IMR-90 (cell line): ENCODE results near the gene AGO1. TPM values are rescaled to one million over a fixed set of nuclear protein-coding genes. Genes with fewer than 3 reads are reported as not detected.

Experiments used
- ATAC-seq: fragments of 200-7000 bp; cut with Tn5 transposase; 2 replicates; pipeline ENCODE4 v1.9.1; 2020; ENCODE audit warnings: low read depth, mild to moderate bottlenecking, moderate library complexity
- BruUV-seq: library from RNA; stranded (reverse); fragments of 400-500 nt; replicated peaks from 2 replicates; lab custom pipeline; 2021; lab: Mats Ljungman, UMichigan
- CTCF ChIA-PET: fragments of 300-600 bp; formaldehyde crosslinking; extraction: SDS; loops from one replicate; lab custom pipeline; 2021; ENCODE audit warnings: antibody characterized with exemption; lab: Yijun Ruan, JAX
- POLR2A ChIA-PET: fragments of 300-600 bp; sonication (Branson Sonifier 250); formaldehyde crosslinking; loops from one replicate; lab custom pipeline; 2022; ENCODE audit warnings: antibody characterized with exemption; ENCODE audit not compliant: unreplicated experiment; lab: Charles Lee
- DNase-seq: peaks from one replicate; pipeline ENCODE4 v3.0.0; 2013
- H2AFZ ChIP-seq: replicated peaks from 2 replicates; pipeline ENCODE3; 2013; ENCODE audit warnings: low read length, mild to moderate bottlenecking; ENCODE audit not compliant: poor library complexity
- H2AK5ac ChIP-seq: 2 replicates; pipeline ENCODE4 v1.6.1; 2013; ENCODE audit warnings: low read depth, low read length, inconsistent platforms
- H2AK9ac ChIP-seq: replicated peaks from 2 replicates; pipeline ENCODE3; 2013; ENCODE audit warnings: mild to moderate bottlenecking, low read depth, low read length, moderate library complexity; ENCODE audit not compliant: poor library complexity
- H2BK120ac ChIP-seq: 2 replicates; pipeline ENCODE4 v1.6.1; 2013; ENCODE audit warnings: low read depth, low read length, inconsistent platforms
- H2BK15ac ChIP-seq: 3 replicates; pipeline ENCODE4 v1.6.1; 2013; ENCODE audit warnings: low read depth, low read length, inconsistent platforms
- H2BK20ac ChIP-seq: 2 replicates; pipeline ENCODE4 v1.6.1; 2013; ENCODE audit warnings: low read depth, mild to moderate bottlenecking, inconsistent platforms, low read length, moderate library complexity
- H2BK5ac ChIP-seq: 2 replicates; pipeline ENCODE4 v1.6.1; 2013; ENCODE audit warnings: mild to moderate bottlenecking, low read depth, low read length, inconsistent platforms; ENCODE audit not compliant: poor library complexity, severe bottlenecking
- H3K14ac ChIP-seq: replicated peaks from 2 replicates; pipeline ENCODE4 v1.6.1; 2013; ENCODE audit warnings: low read depth, low read length, inconsistent platforms
- H3K18ac ChIP-seq: 2 replicates; pipeline ENCODE4 v1.6.1; 2013; ENCODE audit warnings: low read depth, low read length, control low read depth
- H3K23ac ChIP-seq: 2 replicates; pipeline ENCODE4 v1.6.1; 2013; ENCODE audit warnings: low read depth, low read length, inconsistent platforms
- H3K27ac ChIP-seq: 2 replicates; pipeline ENCODE4 v1.5.1; 2013; ENCODE audit warnings: mild to moderate bottlenecking, control low read depth, low read length; ENCODE audit not compliant: insufficient read depth
- H3K27me3 ChIP-seq: 2 replicates; pipeline ENCODE4 v1.6.1; 2013; ENCODE audit warnings: low read length; ENCODE audit not compliant: control insufficient read depth, insufficient read depth
- H3K36me3 ChIP-seq: 2 replicates; pipeline ENCODE4 v1.6.1; 2013; ENCODE audit warnings: low read length, mixed read lengths; ENCODE audit not compliant: control insufficient read depth, insufficient read depth
- H3K4ac ChIP-seq: 2 replicates; pipeline ENCODE4 v1.6.1; 2013; ENCODE audit warnings: low read depth, low read length, inconsistent platforms
- H3K4me1 ChIP-seq: 2 replicates; pipeline ENCODE4 v1.6.1; 2013; ENCODE audit warnings: low read length, mixed read lengths; ENCODE audit not compliant: control insufficient read depth, insufficient read depth
- H3K4me2 ChIP-seq: 2 replicates; pipeline ENCODE4 v1.6.1; 2013; ENCODE audit warnings: low read depth, mild to moderate bottlenecking, control low read depth, low read length, moderate library complexity
- H3K4me3 ChIP-seq: 2 replicates; pipeline ENCODE4 v1.5.1; 2013; ENCODE audit warnings: low read depth, mild to moderate bottlenecking, control low read depth, low read length, moderate library complexity; ENCODE audit not compliant: insufficient read depth
- H3K56ac ChIP-seq: 2 replicates; pipeline ENCODE4 v1.6.1; 2013; ENCODE audit warnings: low read length, inconsistent platforms; ENCODE audit not compliant: insufficient read depth; ENCODE audit errors: extremely low read depth
- H3K79me1 ChIP-seq, 2 experiments: 2 replicates each; pipeline ENCODE4 v1.6.1; 2013; ENCODE audit warnings: low read length in 2 of 2, inconsistent platforms in 1 of 2, low read depth in 1 of 2
- H3K9ac ChIP-seq: 2 replicates; pipeline ENCODE4 v1.6.1; 2013; ENCODE audit warnings: low read depth, low read length, control low read depth
- H3K9me1 ChIP-seq: 2 replicates; pipeline ENCODE4 v1.6.1; 2013; ENCODE audit warnings: low read length, inconsistent platforms; ENCODE audit not compliant: insufficient read depth
- H3K9me3 ChIP-seq: 2 replicates; pipeline ENCODE4 v1.6.1; 2013; ENCODE audit warnings: low read length; ENCODE audit not compliant: control insufficient read depth, insufficient read depth
- H4K20me1 ChIP-seq: 2 replicates; pipeline ENCODE4 v1.6.1; 2013; ENCODE audit warnings: low read length, inconsistent platforms; ENCODE audit not compliant: insufficient read depth
- H4K5ac ChIP-seq: 2 replicates; pipeline ENCODE4 v1.6.1; 2013; ENCODE audit warnings: mild to moderate bottlenecking, low read depth, low read length, control low read depth
- H4K8ac ChIP-seq, 2 experiments: 2 replicates each; pipeline ENCODE4 v1.6.1; 2013; ENCODE audit warnings: low read depth in 2 of 2, low read length in 2 of 2, control low read depth in 1 of 2, inconsistent platforms in 1 of 2
- H4K91ac ChIP-seq: 2 replicates; pipeline ENCODE4 v1.6.1; 2013; ENCODE audit warnings: low read depth, low read length, inconsistent platforms; ENCODE audit not compliant: insufficient read depth
- BHLHE40 ChIP-seq: fragments of 150-350 bp; IDR thresholded peaks from 2 replicates; pipeline ENCODE4 v1.6.1; 2016; ENCODE audit warnings: mild to moderate bottlenecking, low read depth, low read length
- CTCF ChIP-seq: conservative IDR thresholded peaks from 2 replicates; pipeline ENCODE4 v1.5.1; 2012; ENCODE audit warnings: mild to moderate bottlenecking, low read depth, low read length, improper control_type of control experiment
- MAZ ChIP-seq: IDR thresholded peaks from 2 replicates; pipeline ENCODE4 v1.6.1; 2012; ENCODE audit warnings: low read depth, mild to moderate bottlenecking, low read length, improper control_type of control experiment, moderate library complexity, borderline replicate concordance
- RCOR1 ChIP-seq: IDR thresholded peaks from 2 replicates; pipeline ENCODE4 v1.6.1; 2012; ENCODE audit warnings: mild to moderate bottlenecking, low read length, improper control_type of control experiment; ENCODE audit not compliant: insufficient replicate concordance
- USF2 ChIP-seq: fragments of 150-350 bp; IDR thresholded peaks from 2 replicates; pipeline ENCODE4 v1.6.1; 2017; ENCODE audit warnings: mild to moderate bottlenecking, antibody characterized with exemption, low read length, low read depth
- dilution Hi-C: fragments of 300-500 bp; cut with HindIII; formaldehyde crosslinking; loops from one replicate; pipeline ENCODE4 v1.14.3; 2018; ENCODE audit warnings: low sequenced_read_pairs; ENCODE audit not compliant: unreplicated experiment
- in situ Hi-C: fragments of 300-500 bp; cut with MboI; formaldehyde crosslinking; loops from 3 replicates; pipeline ENCODE4 v1.14.3; 2019; ENCODE audit warnings: low sequenced_read_pairs, inconsistent platforms, mixed read lengths
- intact Hi-C: fragments of 100-400 bp; cut with micrococcal nuclease; formaldehyde crosslinking; loops from 2 replicates; pipeline ENCODE4 v1.10.0; 2022
- polyA plus RNA-seq, 3 experiments: library from polyadenylated mRNA; depleted of rRNA; stranded (reverse); fragments of >200 nt; gene quantifications; 2 replicates each; pipeline ENCODE4 v1.2.3, GENCODE V29; 2012; ENCODE audit warnings: low replicate concordance in 1 of 3
- total RNA-seq: library from RNA; depleted of rRNA; stranded (reverse); fragments of >200 nt; gene quantifications from 2 replicates; pipeline ENCODE4 v1.2.3, GENCODE V29; 2012

The AGO1 gene
- total and polyA plus RNA-seq, 2 of the 4 experiments (the other 2 are of a cell fraction): 11.3 to 21.5 TPM

- no peak overlapping the region for H3K4me2 ChIP-seq
- H2BK15ac ChIP-seq: no peak overlapping the region
- no peak overlapping the region for H3K56ac ChIP-seq
- intact Hi-C loops (no loop called here), in situ Hi-C loops (no loop called here), dilution Hi-C loops (no loop called here)
- H2AK5ac ChIP-seq: no peak overlapping the region
- no peak overlapping the region for H4K8ac ChIP-seq
- no peak overlapping the region for H3K23ac ChIP-seq
- H3K4me3 ChIP-seq: no peak overlapping the region
- H2BK20ac ChIP-seq: no peak overlapping the region
- H2AFZ ChIP-seq: no peak overlapping the region
- DNase-seq (peak; percentile 21), ATAC-seq (0 out of 2 replicates have a peak, but pooled peaks have one; percentile 35)
- no peak overlapping the region for H3K27ac ChIP-seq
- no peaks in the 10 kb centered on the region for H3K27me3 ChIP-seq
- no peaks in the 10 kb centered on the region for H3K9me1 ChIP-seq
- ChIA-PET CTCF (interaction anchor here (0.6 kb wide), 1 partner anchor 210 kb away, joined by 8 read pairs; no protein-coding TSS in a partner anchor), POLR2A (no interaction called here)
- H3K36me3 ChIP-seq: peaks cover 8% of the 10 kb centered on the region
- H2BK120ac ChIP-seq: no peak overlapping the region
- H4K20me1 ChIP-seq: no peaks in the 10 kb centered on the region
- no peak overlapping the region for H3K4ac ChIP-seq
- no peak overlapping the region for H4K91ac ChIP-seq
- no TSS peak for BruUV-seq
- no peaks in the 10 kb centered on the region for H3K79me1 ChIP-seq
- H4K5ac ChIP-seq: no peak overlapping the region
- no peak overlapping the region for H2BK5ac ChIP-seq
- H3K9me3 ChIP-seq: no peaks in the 10 kb centered on the region
- H3K9ac ChIP-seq: no peak overlapping the region
- H3K14ac ChIP-seq: no peak overlapping the region
- H2AK9ac ChIP-seq: no peak overlapping the region
- H3K4me1 ChIP-seq: no peaks in the 10 kb centered on the region
- TF ChIP-seq USF2 (no peak), CTCF (peak; percentile 29; the same call in 1 of the 2 replicates), RCOR1 (no peak), MAZ (no peak), BHLHE40 (no peak)
- no peak overlapping the region for H3K18ac ChIP-seq
Observed at GRCh38 chr1:35857830-35858229, 25.2 kb upstream of the AGO1 start.
